ENCODE data around the gene FRMPD2.

DNA sequence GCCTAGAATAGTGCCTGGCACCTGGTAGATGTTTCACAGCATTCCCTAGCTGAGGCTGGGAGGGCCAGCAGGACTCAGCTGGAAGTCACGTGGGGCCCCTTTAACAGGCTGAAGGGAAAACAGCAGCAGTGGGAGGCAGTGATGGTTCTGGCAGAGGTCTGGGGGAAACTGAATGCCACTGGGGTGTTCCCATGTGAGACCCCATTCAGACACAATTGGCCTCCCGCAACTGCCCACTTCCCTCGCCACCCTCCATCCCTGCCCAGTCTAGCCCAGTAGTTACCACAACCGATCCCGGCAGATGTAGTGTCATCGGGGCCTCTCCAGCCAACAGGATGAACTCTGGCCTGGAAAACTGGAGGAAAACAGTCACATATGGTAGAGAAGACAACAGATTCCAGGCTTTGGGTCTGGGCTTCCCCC, 38.3 kb downstream of the FRMPD2 start:
- TF ChIP-seq ZFX (IDR thresholded peaks at IDR 0.05), result no peak
- no peak for TF ChIP-seq ZNF274 (IDR thresholded peaks at IDR 0.05; ENCODE audit: low read depth, low read length)
- no peak for TF ChIP-seq EZH2 (IDR thresholded peaks at IDR 0.05)
- no peak for TF ChIP-seq CEBPB (IDR thresholded peaks at IDR 0.05; ENCODE audit: low read depth)
- TF ChIP-seq YY1 (IDR thresholded peaks at IDR 0.05; ENCODE audit: extremely low read depth, insufficient replicate concordance, low read depth, low read length), result no peak
